H1 (cell line): ENCODE measurements around the gene TMEM273. TPM values are rescaled to one million over a fixed set of nuclear protein-coding genes. Genes with fewer than 3 reads are reported as not detected.

Experiments
- CHD7 ChIP-seq: fragments of 300-600 bp; sonication (generic); IDR thresholded peaks from 2 replicates; pipeline ENCODE4 v1.7.1; 2012; ENCODE audit warnings: low read length, moderate library complexity, mild to moderate bottlenecking, inconsistent platforms; ENCODE audit not compliant: insufficient replicate concordance
- polyA plus RNA-seq, 7 experiments: library from polyadenylated mRNA; depleted of rRNA in 3 of 7; stranded (reverse) in 5 of 7; unstranded in 2 of 7; fragments of >200 nt in 5 of 7; fragments of 200-250 nt in 2 of 7; gene quantifications; 1 replicate in 5 of 7; 2 replicates in 1 of 7; 4 replicates in 1 of 7; pipeline versions ENCODE4 v1.2.1 to v1.2.3, GENCODE V29; 2011 to 2013; ENCODE audit warnings: missing spikeins in 2 of 7, mixed read lengths in 2 of 7
- total RNA-seq: library from RNA; stranded (reverse); fragmentation: NEBNext Ultra II Directional; extraction: Animal tissue kit (Norgen Biotek cat#: 25700); gene quantifications from 2 replicates; pipeline ENCODE4 v1.2.1, GENCODE V29; 2021

TMEM273 gene
- total and polyA plus RNA-seq, 2 of the 8 experiments (the other 6 are each of a cell fraction or from before 2014, with no cell fraction given): not detected

GRCh38 chr10:49167425-49168170 lies 20.6 kb downstream of the TMEM273 start (continued):
- no peak for TF ChIP-seq CHD7
